IMR-90 (cell line): ENCODE measurements around the gene NEDD4L. TPM values are rescaled to one million over a fixed set of nuclear protein-coding genes. Genes with fewer than 3 reads are reported as not detected.

Experiments
- ATAC-seq: fragments of 200-7000 bp; cut with Tn5 transposase; 2 replicates; pipeline ENCODE4 v1.9.1; 2020; ENCODE audit warnings: low read depth, mild to moderate bottlenecking, moderate library complexity
- BruUV-seq: library from RNA; stranded (reverse); fragments of 400-500 nt; replicated peaks from 2 replicates; lab custom pipeline; 2021; lab: Mats Ljungman, UMichigan
- CTCF ChIA-PET: fragments of 300-600 bp; formaldehyde crosslinking; extraction: SDS; loops from one replicate; lab custom pipeline; 2021; ENCODE audit warnings: antibody characterized with exemption; lab: Yijun Ruan, JAX
- POLR2A ChIA-PET: fragments of 300-600 bp; sonication (Branson Sonifier 250); formaldehyde crosslinking; loops from one replicate; lab custom pipeline; 2022; ENCODE audit warnings: antibody characterized with exemption; ENCODE audit not compliant: unreplicated experiment; lab: Charles Lee
- DNase-seq: peaks from one replicate; pipeline ENCODE4 v3.0.0; 2013
- H2AFZ ChIP-seq: replicated peaks from 2 replicates; pipeline ENCODE3; 2013; ENCODE audit warnings: low read length, mild to moderate bottlenecking; ENCODE audit not compliant: poor library complexity
- H2AK5ac ChIP-seq: 2 replicates; pipeline ENCODE4 v1.6.1; 2013; ENCODE audit warnings: low read depth, low read length, inconsistent platforms
- H2AK9ac ChIP-seq: replicated peaks from 2 replicates; pipeline ENCODE3; 2013; ENCODE audit warnings: mild to moderate bottlenecking, low read depth, low read length, moderate library complexity; ENCODE audit not compliant: poor library complexity
- H2BK120ac ChIP-seq: 2 replicates; pipeline ENCODE4 v1.6.1; 2013; ENCODE audit warnings: low read depth, low read length, inconsistent platforms
- H2BK15ac ChIP-seq: 3 replicates; pipeline ENCODE4 v1.6.1; 2013; ENCODE audit warnings: low read depth, low read length, inconsistent platforms
- H2BK20ac ChIP-seq: 2 replicates; pipeline ENCODE4 v1.6.1; 2013; ENCODE audit warnings: low read depth, mild to moderate bottlenecking, inconsistent platforms, low read length, moderate library complexity
- H2BK5ac ChIP-seq: 2 replicates; pipeline ENCODE4 v1.6.1; 2013; ENCODE audit warnings: mild to moderate bottlenecking, low read depth, low read length, inconsistent platforms; ENCODE audit not compliant: poor library complexity, severe bottlenecking
- H3K14ac ChIP-seq: replicated peaks from 2 replicates; pipeline ENCODE4 v1.6.1; 2013; ENCODE audit warnings: low read depth, low read length, inconsistent platforms
- H3K18ac ChIP-seq: 2 replicates; pipeline ENCODE4 v1.6.1; 2013; ENCODE audit warnings: low read depth, low read length, control low read depth
- H3K23ac ChIP-seq: 2 replicates; pipeline ENCODE4 v1.6.1; 2013; ENCODE audit warnings: low read depth, low read length, inconsistent platforms
- H3K27ac ChIP-seq: 2 replicates; pipeline ENCODE4 v1.5.1; 2013; ENCODE audit warnings: mild to moderate bottlenecking, control low read depth, low read length; ENCODE audit not compliant: insufficient read depth
- H3K27me3 ChIP-seq: 2 replicates; pipeline ENCODE4 v1.6.1; 2013; ENCODE audit warnings: low read length; ENCODE audit not compliant: control insufficient read depth, insufficient read depth
- H3K36me3 ChIP-seq: 2 replicates; pipeline ENCODE4 v1.6.1; 2013; ENCODE audit warnings: low read length, mixed read lengths; ENCODE audit not compliant: control insufficient read depth, insufficient read depth
- H3K4ac ChIP-seq: 2 replicates; pipeline ENCODE4 v1.6.1; 2013; ENCODE audit warnings: low read depth, low read length, inconsistent platforms
- H3K4me1 ChIP-seq: 2 replicates; pipeline ENCODE4 v1.6.1; 2013; ENCODE audit warnings: low read length, mixed read lengths; ENCODE audit not compliant: control insufficient read depth, insufficient read depth
- H3K4me2 ChIP-seq: 2 replicates; pipeline ENCODE4 v1.6.1; 2013; ENCODE audit warnings: low read depth, mild to moderate bottlenecking, control low read depth, low read length, moderate library complexity
- H3K4me3 ChIP-seq: 2 replicates; pipeline ENCODE4 v1.5.1; 2013; ENCODE audit warnings: low read depth, mild to moderate bottlenecking, control low read depth, low read length, moderate library complexity; ENCODE audit not compliant: insufficient read depth
- H3K56ac ChIP-seq: 2 replicates; pipeline ENCODE4 v1.6.1; 2013; ENCODE audit warnings: low read length, inconsistent platforms; ENCODE audit not compliant: insufficient read depth; ENCODE audit errors: extremely low read depth
- H3K79me1 ChIP-seq, 2 experiments: 2 replicates each; pipeline ENCODE4 v1.6.1; 2013; ENCODE audit warnings: low read length in 2 of 2, inconsistent platforms in 1 of 2, low read depth in 1 of 2
- H3K9ac ChIP-seq: 2 replicates; pipeline ENCODE4 v1.6.1; 2013; ENCODE audit warnings: low read depth, low read length, control low read depth
- H3K9me1 ChIP-seq: 2 replicates; pipeline ENCODE4 v1.6.1; 2013; ENCODE audit warnings: low read length, inconsistent platforms; ENCODE audit not compliant: insufficient read depth
- H3K9me3 ChIP-seq: 2 replicates; pipeline ENCODE4 v1.6.1; 2013; ENCODE audit warnings: low read length; ENCODE audit not compliant: control insufficient read depth, insufficient read depth
- H4K20me1 ChIP-seq: 2 replicates; pipeline ENCODE4 v1.6.1; 2013; ENCODE audit warnings: low read length, inconsistent platforms; ENCODE audit not compliant: insufficient read depth
- H4K5ac ChIP-seq: 2 replicates; pipeline ENCODE4 v1.6.1; 2013; ENCODE audit warnings: mild to moderate bottlenecking, low read depth, low read length, control low read depth
- H4K8ac ChIP-seq, 2 experiments: 2 replicates each; pipeline ENCODE4 v1.6.1; 2013; ENCODE audit warnings: low read depth in 2 of 2, low read length in 2 of 2, control low read depth in 1 of 2, inconsistent platforms in 1 of 2
- H4K91ac ChIP-seq: 2 replicates; pipeline ENCODE4 v1.6.1; 2013; ENCODE audit warnings: low read depth, low read length, inconsistent platforms; ENCODE audit not compliant: insufficient read depth
- BHLHE40 ChIP-seq: fragments of 150-350 bp; IDR thresholded peaks from 2 replicates; pipeline ENCODE4 v1.6.1; 2016; ENCODE audit warnings: mild to moderate bottlenecking, low read depth, low read length
- CEBPB ChIP-seq: IDR thresholded peaks from 2 replicates; pipeline ENCODE4 v1.6.1; 2012; ENCODE audit warnings: low read depth, low read length, improper control_type of control experiment
- CTCF ChIP-seq: conservative IDR thresholded peaks from 2 replicates; pipeline ENCODE4 v1.5.1; 2012; ENCODE audit warnings: mild to moderate bottlenecking, low read depth, low read length, improper control_type of control experiment
- ELK1 ChIP-seq: fragments of 150-350 bp; IDR thresholded peaks from 2 replicates; pipeline ENCODE4 v1.6.1; 2016; ENCODE audit warnings: low read depth, mild to moderate bottlenecking, low read length, moderate library complexity, borderline replicate concordance
- FOS ChIP-seq: fragments of 150-350 bp; IDR thresholded peaks from 2 replicates; pipeline ENCODE4 v1.6.1; 2016; ENCODE audit warnings: low read depth, low read length
- NFE2L2 ChIP-seq: fragments of 150-350 bp; IDR thresholded peaks from 2 replicates; pipeline ENCODE4 v1.6.1; 2016; ENCODE audit warnings: low read depth, mild to moderate bottlenecking, low read length
- POLR2A ChIP-seq: IDR thresholded peaks from 2 replicates; pipeline ENCODE4 v1.6.1; 2012; ENCODE audit warnings: mild to moderate bottlenecking, low read depth, low read length
- RAD21 ChIP-seq: IDR thresholded peaks from 2 replicates; pipeline ENCODE4 v1.6.1; 2012; ENCODE audit warnings: low read length, improper control_type of control experiment
- RFX5 ChIP-seq: IDR thresholded peaks from 2 replicates; pipeline ENCODE4 v1.8.0; 2012; ENCODE audit warnings: low read depth, mild to moderate bottlenecking, low read length, moderate library complexity
- SMC3 ChIP-seq: fragments of 150-350 bp; IDR thresholded peaks from 2 replicates; pipeline ENCODE4 v1.6.1; 2016; ENCODE audit warnings: low read depth, mild to moderate bottlenecking, antibody characterized with exemption, low read length, moderate library complexity
- WGBS, 2 experiments: methylation state at CpG; one replicate each; pipeline versions ENCODE4 v1.1.5 to v1.1.7; 2013; ENCODE audit warnings: missing lambda C conversion rate in 2 of 2; ENCODE audit not compliant: insufficient read length in 1 of 2; ENCODE audit errors: extremely low coverage in 2 of 2; 5-methylcytosine and 5-hydroxymethylcytosine counted together
- dilution Hi-C: fragments of 300-500 bp; cut with HindIII; formaldehyde crosslinking; loops from one replicate; pipeline ENCODE4 v1.14.3; 2018; ENCODE audit warnings: low sequenced_read_pairs; ENCODE audit not compliant: unreplicated experiment
- in situ Hi-C: fragments of 300-500 bp; cut with MboI; formaldehyde crosslinking; loops from 3 replicates; pipeline ENCODE4 v1.14.3; 2019; ENCODE audit warnings: low sequenced_read_pairs, inconsistent platforms, mixed read lengths
- intact Hi-C: fragments of 100-400 bp; cut with micrococcal nuclease; formaldehyde crosslinking; loops from 2 replicates; pipeline ENCODE4 v1.10.0; 2022
- polyA plus RNA-seq, 3 experiments: library from polyadenylated mRNA; depleted of rRNA; stranded (reverse); fragments of >200 nt; gene quantifications; 2 replicates each; pipeline ENCODE4 v1.2.3, GENCODE V29; 2012; ENCODE audit warnings: low replicate concordance in 1 of 3
- total RNA-seq: library from RNA; depleted of rRNA; stranded (reverse); fragments of >200 nt; gene quantifications from 2 replicates; pipeline ENCODE4 v1.2.3, GENCODE V29; 2012

Gene NEDD4L
- total and polyA plus RNA-seq, 2 of the 4 experiments (the other 2 are of a cell fraction): 10.0 to 10.9 TPM

- Histone ChIP-seq H3K27ac (no peak overlapping the region), H2BK15ac (no peak overlapping the region), H3K79me1 (no peaks in the 10 kb centered on the region), H4K91ac (no peak overlapping the region), H3K27me3 (peaks cover 2% of the 10 kb centered on the region; the same call in 1 of the 2 replicates), H3K4me2 (no peak overlapping the region), H2BK5ac (no peak overlapping the region), H2BK20ac (no peak overlapping the region), H3K14ac (no peak overlapping the region), H2AK5ac (no peak overlapping the region), H3K4me3 (no peak overlapping the region), H4K20me1 (no peaks in the 10 kb centered on the region), H3K4ac (no peak overlapping the region), H2AFZ (no peak overlapping the region), H3K9me3 (no peaks in the 10 kb centered on the region), H3K9ac (no peak overlapping the region), H4K8ac (no peak overlapping the region), H2AK9ac (no peak overlapping the region), H3K18ac (no peak overlapping the region), H2BK120ac (no peak overlapping the region), H3K4me1 (no peaks in the 10 kb centered on the region), H3K9me1 (no peaks in the 10 kb centered on the region), H4K5ac (no peak overlapping the region), H3K56ac (no peak overlapping the region), H3K23ac (no peak overlapping the region), H3K36me3 (no peaks in the 10 kb centered on the region)
- ATAC-seq (no peak), DNase-seq (no peak)
- ChIA-PET POLR2A (no interaction called here), CTCF (no interaction called here)
- BruUV-seq: no TSS peak
- intact Hi-C loops (no loop called here), dilution Hi-C loops (no loop called here), in situ Hi-C loops (no loop called here)
- TF ChIP-seq ELK1: no peak
- TF ChIP-seq POLR2A: no peak
- no peak for TF ChIP-seq NFE2L2
- TF ChIP-seq CEBPB: no peak
- no peak for TF ChIP-seq CTCF
- TF ChIP-seq SMC3: no peak
- no peak for TF ChIP-seq BHLHE40
- no peak for TF ChIP-seq RFX5
- no peak for TF ChIP-seq RAD21
- TF ChIP-seq FOS: no peak
- WGBS, 2 experiments: 100% methylated on average over 2 of the region's 4 CpGs; no CpG with 5 or more reads in 1 of the 2 experiments
Observed at GRCh38 chr18:58021504-58021903, 22.5 kb upstream of the NEDD4L start.
